ENCODE results near the gene RGS5. TPM values are rescaled to one million over a fixed set of nuclear protein-coding genes. Genes with fewer than 3 reads are reported as not detected.

RGS5 gene
- total RNA-seq, 1 experiment from 2014 or later = 14.1 TPM

DNA sequence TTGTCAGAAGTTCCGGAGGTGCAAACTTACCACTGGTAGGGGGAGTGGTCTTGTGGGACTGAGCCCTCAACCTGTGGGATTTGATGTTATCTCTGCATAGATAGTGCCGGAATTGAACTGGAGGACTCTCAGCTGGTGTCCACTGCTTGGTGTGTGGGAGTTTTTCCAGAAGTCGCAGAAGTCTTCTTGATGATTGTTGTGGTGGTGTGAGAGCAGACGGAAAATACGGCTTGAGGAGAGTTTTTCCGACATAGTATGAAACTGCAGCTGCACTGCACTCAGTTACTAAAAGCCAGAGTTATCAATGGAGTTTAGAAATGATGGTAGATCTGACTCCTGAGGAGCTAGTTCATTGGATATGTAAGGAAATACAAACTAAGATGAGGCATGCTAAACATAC, 14.9 kb downstream of the RGS5 start:
- CTCF ChIA-PET = interaction anchor here (0.6 to 4.6 kb wide), 14 partner anchors 11 to 702 kb away, joined by 3 to 24 read pairs (median 4); no protein-coding TSS in a partner anchor
- no peak for DNase-seq (ENCODE audit: unreplicated experiment)
- POLR2A ChIA-PET = no interaction called here
- Mint-ChIP-seq H3K36me3 (ENCODE audit: insufficient read depth, unreplicated experiment) (no peaks in the 10 kb centered on the region), H3K4me1 (ENCODE audit: insufficient read depth, unreplicated experiment) (no peaks in the 10 kb centered on the region), H3K27ac (ENCODE audit: low read depth, unreplicated experiment) (no peak overlapping the region), H3K9me3 (ENCODE audit: unreplicated experiment) (no peaks in the 10 kb centered on the region), H3K27me3 (ENCODE audit: insufficient read depth, unreplicated experiment) (no peaks in the 10 kb centered on the region), H3K4me3 (ENCODE audit: unreplicated experiment) (no peak overlapping the region)
- TF ChIP-seq, protein P1, sequence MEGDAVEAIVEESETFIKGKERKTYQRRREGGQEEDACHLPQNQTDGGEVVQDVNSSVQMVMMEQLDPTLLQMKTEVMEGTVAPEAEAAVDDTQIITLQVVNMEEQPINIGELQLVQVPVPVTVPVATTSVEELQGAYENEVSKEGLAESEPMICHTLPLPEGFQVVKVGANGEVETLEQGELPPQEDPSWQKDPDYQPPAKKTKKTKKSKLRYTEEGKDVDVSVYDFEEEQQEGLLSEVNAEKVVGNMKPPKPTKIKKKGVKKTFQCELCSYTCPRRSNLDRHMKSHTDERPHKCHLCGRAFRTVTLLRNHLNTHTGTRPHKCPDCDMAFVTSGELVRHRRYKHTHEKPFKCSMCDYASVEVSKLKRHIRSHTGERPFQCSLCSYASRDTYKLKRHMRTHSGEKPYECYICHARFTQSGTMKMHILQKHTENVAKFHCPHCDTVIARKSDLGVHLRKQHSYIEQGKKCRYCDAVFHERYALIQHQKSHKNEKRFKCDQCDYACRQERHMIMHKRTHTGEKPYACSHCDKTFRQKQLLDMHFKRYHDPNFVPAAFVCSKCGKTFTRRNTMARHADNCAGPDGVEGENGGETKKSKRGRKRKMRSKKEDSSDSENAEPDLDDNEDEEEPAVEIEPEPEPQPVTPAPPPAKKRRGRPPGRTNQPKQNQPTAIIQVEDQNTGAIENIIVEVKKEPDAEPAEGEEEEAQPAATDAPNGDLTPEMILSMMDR (IDR thresholded peaks at IDR 0.05; ENCODE audit: unreplicated experiment) = no peak
- intact Hi-C loops (cut with micrococcal nuclease) = no loop called here
- BruUV-seq (replicated peaks) = no TSS peak

DNA sequence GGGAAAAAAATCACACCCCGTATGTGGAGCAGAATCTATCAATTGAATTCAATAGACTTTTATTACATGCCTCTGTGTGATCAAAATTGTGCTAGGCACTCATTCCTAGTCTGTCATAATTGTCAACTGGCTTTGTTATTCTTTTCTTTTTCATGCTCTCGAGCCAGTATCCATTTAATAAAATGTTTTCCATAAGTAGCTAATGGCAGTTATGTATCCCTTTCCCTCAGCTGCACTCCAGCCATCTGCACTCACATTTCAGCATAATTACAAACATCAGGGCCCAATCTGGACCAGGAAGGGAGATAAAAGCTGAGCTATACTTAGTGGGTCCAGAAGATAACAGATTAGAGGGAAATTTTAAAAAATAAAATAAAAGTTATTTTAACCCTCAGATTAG, 15.9 kb downstream of the RGS5 start:
- Mint-ChIP-seq H3K4me3 (ENCODE audit: unreplicated experiment) (no peak overlapping the region), H3K9me3 (ENCODE audit: unreplicated experiment) (no peaks in the 10 kb centered on the region), H3K36me3 (ENCODE audit: insufficient read depth, unreplicated experiment) (no peaks in the 10 kb centered on the region), H3K27me3 (ENCODE audit: insufficient read depth, unreplicated experiment) (no peaks in the 10 kb centered on the region), H3K27ac (ENCODE audit: low read depth, unreplicated experiment) (no peak overlapping the region), H3K4me1 (ENCODE audit: insufficient read depth, unreplicated experiment) (no peaks in the 10 kb centered on the region)
- ChIA-PET CTCF (interaction anchor here (1.2 to 4.6 kb wide), 7 partner anchors 10 to 333 kb away, joined by 4 to 24 read pairs (median 9); no protein-coding TSS in a partner anchor), POLR2A (no interaction called here)
- no peak for DNase-seq (ENCODE audit: unreplicated experiment)
- TF ChIP-seq, protein P1 (IDR thresholded peaks at IDR 0.05; ENCODE audit: unreplicated experiment) = no peak
- no TSS peak for BruUV-seq (replicated peaks)
- intact Hi-C loops (cut with micrococcal nuclease) = no loop called here

DNA sequence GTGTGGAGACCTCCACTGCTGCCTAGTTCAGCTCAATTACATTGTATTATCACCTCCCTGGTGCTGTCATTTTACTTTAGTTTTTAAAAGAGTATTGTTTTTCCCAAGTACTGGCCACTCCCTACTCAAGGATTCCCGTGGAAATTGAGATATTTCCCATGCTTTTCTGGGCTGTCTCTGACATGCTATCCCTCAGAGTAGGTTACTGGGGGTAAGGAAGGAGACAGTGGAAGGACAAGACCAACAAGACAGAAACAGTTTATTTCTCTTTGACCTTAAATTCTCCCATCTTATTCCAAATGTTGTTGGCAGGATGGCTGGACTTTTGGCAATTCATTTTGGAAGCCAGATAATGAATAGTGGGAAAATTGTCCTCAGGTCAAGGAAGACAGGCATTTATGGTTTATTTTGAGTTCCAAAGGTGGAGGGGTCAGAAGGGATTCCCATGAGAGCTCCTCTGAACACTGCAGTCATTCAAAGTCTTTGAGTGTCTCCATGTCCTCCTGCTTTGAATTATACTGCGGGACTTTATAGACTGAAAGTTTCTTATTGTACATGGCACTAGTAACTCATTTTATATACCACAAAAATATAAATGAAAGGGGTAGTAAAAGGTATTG, 20.3 kb downstream of the RGS5 start:
- TF ChIP-seq, protein P1 (IDR thresholded peaks at IDR 0.05; ENCODE audit: unreplicated experiment) = no peak
- intact Hi-C loops (cut with micrococcal nuclease) = no loop called here
- ChIA-PET POLR2A (no interaction called here), CTCF (interaction anchor here (1.6 to 2.9 kb wide), 3 partner anchors 8 to 333 kb away, joined by 6 to 13 read pairs (median 8); no protein-coding TSS in a partner anchor)
- H3K36me3 Mint-ChIP-seq (ENCODE audit: insufficient read depth, unreplicated experiment) = no peaks in the 10 kb centered on the region
- no peak overlapping the region for H3K4me3 Mint-ChIP-seq (ENCODE audit: unreplicated experiment)
- no peaks in the 10 kb centered on the region for H3K4me1 Mint-ChIP-seq (ENCODE audit: insufficient read depth, unreplicated experiment)
- no peaks in the 10 kb centered on the region for H3K27me3 Mint-ChIP-seq (ENCODE audit: insufficient read depth, unreplicated experiment)
- BruUV-seq (replicated peaks) = no TSS peak
- H3K9me3 Mint-ChIP-seq (ENCODE audit: unreplicated experiment) = no peaks in the 10 kb centered on the region
- no peak overlapping the region for H3K27ac Mint-ChIP-seq (ENCODE audit: low read depth, unreplicated experiment)
- DNase-seq (ENCODE audit: unreplicated experiment) = no peak

DNA sequence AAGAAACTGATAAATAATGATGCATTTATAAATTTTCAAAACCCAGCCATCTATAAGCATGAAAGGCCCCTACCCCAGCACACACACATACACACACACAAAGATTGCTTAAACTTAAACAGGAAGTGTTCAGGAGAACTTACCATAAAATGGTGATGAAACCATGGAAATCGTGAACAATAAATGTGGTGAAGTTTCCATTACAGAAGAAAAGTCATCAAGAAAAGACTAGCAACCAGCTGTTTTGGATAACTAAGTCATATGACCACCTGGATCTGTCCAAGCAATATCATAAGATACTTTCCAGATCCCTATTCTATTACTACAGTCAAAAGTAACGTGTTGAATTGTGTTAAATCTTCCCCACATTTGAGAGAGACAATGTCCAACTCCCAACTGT, 24.1 kb downstream of the RGS5 start:
- no TSS peak for BruUV-seq (replicated peaks)
- ChIA-PET POLR2A (no interaction called here), CTCF (interaction anchor here (0.6 to 8.3 kb wide), 10 partner anchors 34 to 331 kb away, joined by 3 to 148 read pairs (median 76); partner anchors contain the start of genes CCDC190 and RGS4)
- Mint-ChIP-seq H3K9me3 (ENCODE audit: unreplicated experiment) (no peaks in the 10 kb centered on the region), H3K36me3 (ENCODE audit: insufficient read depth, unreplicated experiment) (no peaks in the 10 kb centered on the region), H3K27me3 (ENCODE audit: insufficient read depth, unreplicated experiment) (no peaks in the 10 kb centered on the region), H3K27ac (ENCODE audit: low read depth, unreplicated experiment) (no peak overlapping the region), H3K4me1 (ENCODE audit: insufficient read depth, unreplicated experiment) (peaks cover 10% of the 10 kb centered on the region), H3K4me3 (ENCODE audit: unreplicated experiment) (no peak overlapping the region)
- DNase-seq (ENCODE audit: unreplicated experiment) = no peak
- intact Hi-C loops (cut with micrococcal nuclease) = loop anchor here (5.0 kb wide), 1 partner anchor 1121 kb away; no protein-coding TSS in a partner anchor
- TF ChIP-seq, protein P1 (IDR thresholded peaks at IDR 0.05; ENCODE audit: unreplicated experiment) = no peak
